K562 (cell line): ENCODE data around the gene PDE6D. TPM values are rescaled to one million over a fixed set of nuclear protein-coding genes. Genes with fewer than 3 reads are reported as not detected.

ENCODE experiments used
- ATAC-seq: fragments of 200-7000 bp; cut with Tn5 transposase; 3 replicates; pipeline ENCODE4 v1.9.1; 2020; ENCODE audit warnings: moderate library complexity
- BruUV-seq: library from RNA; stranded (reverse); fragments of 400-500 nt; replicated peaks from 2 replicates; lab custom pipeline; 2021; lab: Mats Ljungman, UMichigan
- CTCF ChIA-PET: fragments of 300-600 bp; formaldehyde crosslinking; extraction: SDS; loops from one replicate; lab custom pipeline; 2021; ENCODE audit warnings: low intra/inter-chr PET ratio; lab: Yijun Ruan, JAX
- POLR2A ChIA-PET: fragments of 300-600, 350-650 bp; sonication (Branson Sonifier 250); formaldehyde crosslinking; extraction: SDS; loops from one replicate; lab custom pipeline; 2021; ENCODE audit warnings: antibody characterized with exemption, inconsistent platforms; lab: Yijun Ruan, JAX
- DNase-seq, 4 experiments: peaks; one replicate each; pipeline versions ENCODE4 v3.0.0 to v3.0.0-alpha.2; 2011 to 2018; ENCODE audit warnings: low spot score in 3 of 4, mixed read lengths in 3 of 4; ENCODE audit errors: extremely low read depth in 1 of 4
- FAIRE-seq: peaks from 2 replicates; lab custom pipeline; 2011; peaks lifted over from hg19 to GRCh38; lab: Jason Lieb, UNC
- H2AFZ ChIP-seq: 2 replicates; pipeline ENCODE4 v1.6.0; 2011; ENCODE audit warnings: low read depth, low read length, control low read depth, inconsistent platforms
- H3K27ac ChIP-seq: fragments of 200-600 bp; 3 replicates; pipeline ENCODE4 v1.8.0; 2011; ENCODE audit warnings: low read depth, mild to moderate bottlenecking, control low read depth, inconsistent platforms, low read length, moderate library complexity, mixed read lengths; ENCODE audit errors: extremely low read depth
- H3K27me3 ChIP-seq, 2 experiments: fragments of 300-600 bp in 1 of 2; 2 replicates in 1 of 2; 3 replicates in 1 of 2; pipeline versions ENCODE4 v1.6.0 to v1.8.0; 2011; ENCODE audit warnings: inconsistent platforms in 2 of 2, low read length in 2 of 2, mild to moderate bottlenecking in 1 of 2, mixed read lengths in 1 of 2, moderate library complexity in 1 of 2; ENCODE audit not compliant: control insufficient read depth in 2 of 2, insufficient read depth in 2 of 2
- H3K36me3 ChIP-seq: fragments of 300-600 bp; 3 replicates; pipeline ENCODE4 v1.8.0; 2011; ENCODE audit warnings: mild to moderate bottlenecking, low read length, inconsistent platforms; ENCODE audit not compliant: control insufficient read depth, insufficient read depth
- H3K4me1 ChIP-seq, 2 experiments: fragments of 200-600 bp in 1 of 2; replicated peaks in 1 of 2; 2 replicates in 1 of 2; 3 replicates in 1 of 2; pipeline versions ENCODE4 v1.5.1 to v1.8.0; 2011; ENCODE audit warnings: inconsistent platforms in 2 of 2, low read length in 2 of 2, mild to moderate bottlenecking in 1 of 2, mixed read lengths in 1 of 2, moderate library complexity in 1 of 2; ENCODE audit not compliant: control insufficient read depth in 2 of 2, insufficient read depth in 2 of 2
- H3K4me2 ChIP-seq: 2 replicates; pipeline ENCODE4 v1.6.1; 2011; ENCODE audit warnings: low read length, control low read depth, inconsistent platforms, mixed read lengths; ENCODE audit not compliant: insufficient read depth
- H3K4me3 ChIP-seq: fragments of 200-600 bp; sonication (generic), shearing (Covaris generic); 2 replicates; pipeline ENCODE4 v1.5.1; 2016; ENCODE audit warnings: control low read depth, inconsistent platforms
- H3K79me2 ChIP-seq: fragments of 200-600 bp; 3 replicates; pipeline ENCODE4 v1.8.0; 2011; ENCODE audit warnings: low read length, inconsistent platforms; ENCODE audit not compliant: control insufficient read depth, insufficient read depth
- H3K9ac ChIP-seq, 2 experiments: 2 replicates each; pipeline versions ENCODE4 v1.6.0 to v1.6.1; 2011; ENCODE audit warnings: low read depth in 2 of 2, low read length in 2 of 2, control low read depth in 1 of 2, inconsistent platforms in 1 of 2, mild to moderate bottlenecking in 1 of 2, mixed read lengths in 1 of 2; ENCODE audit not compliant: insufficient read depth in 1 of 2
- H3K9me1 ChIP-seq: one replicate; pipeline ENCODE4 v1.6.0; 2011; ENCODE audit warnings: inconsistent platforms, mild to moderate bottlenecking, low read length, moderate library complexity; ENCODE audit not compliant: control insufficient read depth, insufficient read depth
- H3K9me3 ChIP-seq: replicated peaks from 2 replicates; pipeline ENCODE4 v1.5.1; 2011; ENCODE audit warnings: low read depth, low read length, inconsistent platforms; ENCODE audit not compliant: control insufficient read depth, insufficient read depth
- H4K20me1 ChIP-seq: replicated peaks from 2 replicates; pipeline ENCODE4 v1.6.1; 2011; ENCODE audit warnings: low read length, inconsistent platforms, mixed read lengths; ENCODE audit not compliant: control insufficient read depth, insufficient read depth
- TFAM ChIP-seq: fragments of 250-450 bp; sonication (Bioruptor Pico); conservative IDR thresholded peaks from 2 replicates; pipeline ENCODE4 v1.5.0; 2021; ENCODE audit warnings: mild to moderate bottlenecking, moderate library complexity
- WGBS: fragments of 100-300 bp; shearing (Covaris generic); methylation state at CpG from one replicate; pipeline ENCODE4 v1.1.6; 2016; ENCODE audit warnings: low coverage, mixed read lengths; ENCODE audit not compliant: insufficient coverage; ENCODE audit errors: missing lambda C conversion rate; 5-methylcytosine and 5-hydroxymethylcytosine counted together
- in situ Hi-C: fragments of 300-500 bp; cut with MboI; formaldehyde crosslinking; loops from 4 replicates; pipeline ENCODE4 v1.15.0; 2018; ENCODE audit warnings: inconsistent platforms, mixed read lengths
- intact Hi-C: fragments of 100-400 bp; cut with micrococcal nuclease; formaldehyde crosslinking; loops from 2 replicates; pipeline ENCODE4 v1.14.2; 2022
- polyA plus RNA-seq, 8 experiments: library from polyadenylated mRNA; depleted of rRNA in 4 of 8; stranded (reverse) in 5 of 8; unstranded in 3 of 8; fragments of >200 nt; fragmentation: Nextera tagmentation in 2 of 8; fragmentation: Illumina TruSeq in 1 of 8; extraction: Ambion mirVana in 2 of 8; extraction: Trizol in 1 of 8; gene quantifications; 2 replicates each; pipeline versions ENCODE4 v1.2.1 to v1.2.3, GENCODE V29; 2011 to 2014; ENCODE audit warnings: inconsistent platforms in 1 of 8, missing spikeins in 1 of 8
- total RNA-seq, 7 experiments: library from RNA; depleted of rRNA in 6 of 7; stranded (reverse); fragments of >200 nt in 6 of 7; fragmentation: Illumina TruSeq in 2 of 7; extraction: Trizol in 2 of 7; gene quantifications; 2 replicates each; pipeline versions ENCODE4 v1.2.1 to v1.2.3, GENCODE V29; 2011 to 2021; ENCODE audit warnings: low replicate concordance in 1 of 7
- TF ChIP-seq, protein P1 (sequence below): fragments of 450-650 bp; IDR thresholded peaks from 2 replicates; pipeline ENCODE4 v1.7.0; 2016; ENCODE audit warnings: borderline replicate concordance

Gene PDE6D
- total and polyA plus RNA-seq, 9 of the 15 experiments (the other 6 are each of a cell fraction or from before 2014, with no cell fraction given): 0.65 to 11.6 (median 7.0) TPM

DNA sequence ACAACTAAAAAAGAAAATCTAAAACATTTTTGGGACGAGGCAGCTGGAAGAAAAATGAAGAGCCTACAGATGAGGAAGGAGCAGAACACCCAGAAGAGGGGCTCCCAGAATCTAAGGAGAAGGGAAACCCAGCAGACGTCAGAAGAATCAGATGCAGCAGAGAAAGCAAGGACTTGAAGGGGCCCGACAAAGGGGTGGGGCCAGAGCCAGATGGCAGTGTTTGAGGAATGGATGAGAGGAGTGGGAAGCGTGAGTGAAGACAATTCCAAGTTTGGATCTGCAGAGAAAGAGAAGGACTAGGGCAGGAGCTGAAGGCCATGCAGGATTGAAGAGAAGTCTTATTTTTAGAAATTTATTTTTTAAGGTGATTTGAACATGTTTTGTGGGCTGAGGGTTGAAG, 53.5 kb downstream of the PDE6D start (continued):
- TF ChIP-seq, protein P1, sequence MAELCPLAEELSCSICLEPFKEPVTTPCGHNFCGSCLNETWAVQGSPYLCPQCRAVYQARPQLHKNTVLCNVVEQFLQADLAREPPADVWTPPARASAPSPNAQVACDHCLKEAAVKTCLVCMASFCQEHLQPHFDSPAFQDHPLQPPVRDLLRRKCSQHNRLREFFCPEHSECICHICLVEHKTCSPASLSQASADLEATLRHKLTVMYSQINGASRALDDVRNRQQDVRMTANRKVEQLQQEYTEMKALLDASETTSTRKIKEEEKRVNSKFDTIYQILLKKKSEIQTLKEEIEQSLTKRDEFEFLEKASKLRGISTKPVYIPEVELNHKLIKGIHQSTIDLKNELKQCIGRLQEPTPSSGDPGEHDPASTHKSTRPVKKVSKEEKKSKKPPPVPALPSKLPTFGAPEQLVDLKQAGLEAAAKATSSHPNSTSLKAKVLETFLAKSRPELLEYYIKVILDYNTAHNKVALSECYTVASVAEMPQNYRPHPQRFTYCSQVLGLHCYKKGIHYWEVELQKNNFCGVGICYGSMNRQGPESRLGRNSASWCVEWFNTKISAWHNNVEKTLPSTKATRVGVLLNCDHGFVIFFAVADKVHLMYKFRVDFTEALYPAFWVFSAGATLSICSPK: no peak

DNA sequence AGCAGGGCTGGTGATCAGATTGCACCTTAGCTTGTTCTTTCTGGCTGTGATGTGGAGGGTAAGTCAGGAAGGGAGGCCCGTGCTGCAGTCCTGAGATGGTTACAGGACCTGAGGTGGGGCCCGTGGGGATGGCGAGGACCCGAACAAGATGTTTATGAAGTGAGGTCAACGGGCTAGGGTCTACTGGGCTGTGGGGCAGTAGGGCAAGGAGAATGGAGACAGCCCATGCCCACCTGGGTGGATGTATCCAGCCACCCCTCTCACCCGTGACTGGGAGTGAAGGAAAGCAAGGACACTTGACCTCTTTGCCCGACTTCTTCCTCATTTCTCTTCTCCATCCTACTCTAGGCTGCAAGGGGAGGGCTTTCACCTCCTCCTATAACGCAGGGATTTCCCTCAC, 54.8 kb downstream of the PDE6D start:
- Histone ChIP-seq H3K9me1 (no peaks in the 10 kb centered on the region), H3K4me2 (no peak overlapping the region), H3K79me2 (no peaks in the 10 kb centered on the region), H3K27me3 (peaks cover 7 to 17% of the 10 kb centered on the region in 2 experiments; a peak in 4 of 5 replicates), H3K4me3 (no peak overlapping the region), H3K9me3 (no peaks in the 10 kb centered on the region), H3K27ac (no peak overlapping the region), H3K4me1 (no peaks in the 10 kb centered on the region), H3K36me3 (no peaks in the 10 kb centered on the region), H2AFZ (no peak overlapping the region)
- in situ Hi-C loops: no loop called here
- WGBS: 0% methylated on average over 7 of the region's 8 CpGs
- FAIRE-seq (no peak), ATAC-seq (no peak)
- no peak for TF ChIP-seq TFAM (CRISPR knock-in tag)
- TF ChIP-seq, all 486 proteins: peak for 0
- intact Hi-C loops: no loop called here
- ChIA-PET CTCF (no interaction called here), POLR2A (interaction anchor here (0.6 kb wide), 2 partner anchors 19 to 23 kb away, joined by 3 read pairs; no protein-coding TSS in a partner anchor)
- H3K9ac ChIP-seq: no peak overlapping the region
- BruUV-seq: no TSS peak
- no peak for DNase-seq
- H4K20me1 ChIP-seq: no peaks in the 10 kb centered on the region
